Adrenal gland (tissue), 5 donors: ENCODE measurements around the gene LRPPRC.

Source experiments
- CTCF ChIP-seq, 6 experiments: fragments of 450-650 bp in 4 of 6; fragments of 200-600 bp in 2 of 6; sonication (generic) in 1 of 6; IDR thresholded peaks; 1 replicate in 5 of 6; 2 replicates in 1 of 6; pipeline versions ENCODE4 v1.5.1 to v1.8.0; 2016 to 2021; ENCODE audit warnings: antibody characterized with exemption in 6 of 6, mild to moderate bottlenecking in 2 of 6, moderate library complexity in 1 of 6
- POLR2A ChIP-seq, 2 donors: fragments of 450-650 bp; IDR thresholded peaks; one replicate each; pipeline ENCODE4 v1.6.1; 2017; ENCODE audit warnings: antibody characterized with exemption in 2 of 2, mild to moderate bottlenecking in 2 of 2, moderate library complexity in 1 of 2
- donor health status: DM: no; HTN: no; CAD: no.

GRCh38 chr2:44009136-44009735 is 13.4 kb upstream of the LRPPRC start:
- TF ChIP-seq CTCF (IDR thresholded peaks at IDR 0.05) (no peak), POLR2A (IDR thresholded peaks at IDR 0.05) (no peak)
